Duodenal mucosa (tissue), 2 donors: ENCODE measurements around the gene GCK.

Experiments
- H3K27ac ChIP-seq: one replicate; pipeline ENCODE4 v1.7.0; 2013; ENCODE audit warnings: low read depth, low read length
- H3K27me3 ChIP-seq, 2 donors: one replicate each; pipeline ENCODE4 v1.7.0; 2013; ENCODE audit warnings: low read length in 2 of 2, control low read depth in 1 of 2; ENCODE audit not compliant: insufficient read depth in 2 of 2, control insufficient read depth in 1 of 2
- H3K36me3 ChIP-seq, 2 donors: one replicate each; pipeline ENCODE4 v1.7.0; 2013; ENCODE audit warnings: low read length in 2 of 2, control low read depth in 1 of 2; ENCODE audit not compliant: insufficient read depth in 2 of 2, control insufficient read depth in 1 of 2
- H3K4me1 ChIP-seq, 2 donors: one replicate each; pipeline ENCODE4 v1.7.0; 2013; ENCODE audit warnings: low read length in 2 of 2, control low read depth in 1 of 2; ENCODE audit not compliant: insufficient read depth in 2 of 2, control insufficient read depth in 1 of 2
- H3K4me3 ChIP-seq, 2 donors: one replicate each; pipeline ENCODE4 v1.7.0; 2013; ENCODE audit warnings: low read length in 2 of 2, low read depth in 1 of 2
- H3K9ac ChIP-seq, 2 donors: one replicate each; pipeline ENCODE4 v1.7.0; 2013; ENCODE audit warnings: low read length in 2 of 2, low read depth in 1 of 2
- H3K9me3 ChIP-seq, 2 donors: one replicate each; pipeline ENCODE4 v1.7.0; 2013; ENCODE audit warnings: low read length in 2 of 2, control low read depth in 1 of 2; ENCODE audit not compliant: control insufficient read depth in 1 of 2

The GCK gene

DNA sequence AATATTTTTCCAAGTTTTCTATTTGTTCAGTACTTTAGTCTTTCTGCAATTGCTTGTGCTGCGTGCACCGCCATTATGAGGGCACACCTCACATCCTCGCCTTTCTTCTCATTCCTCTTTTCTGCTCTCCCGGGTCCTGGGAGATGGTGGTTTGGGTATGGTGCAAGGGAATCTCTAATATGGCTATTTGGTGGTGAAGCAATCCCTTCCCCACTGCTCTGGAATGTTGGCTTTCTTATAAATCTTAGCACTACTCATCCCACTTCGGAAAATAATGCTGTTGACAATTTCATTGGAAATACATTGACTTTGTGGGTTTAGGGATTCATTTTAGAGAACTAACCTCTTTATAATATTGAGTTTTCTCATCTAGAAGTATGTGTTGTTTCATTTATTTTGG lies 1.9 kb upstream of the GCK start:
- Histone ChIP-seq H3K36me3 (no peaks in the 10 kb centered on the region), H3K27me3 (peaks cover 0 to 3% of the 10 kb centered on the region in 2 donors), H3K27ac (no peak overlapping the region), H3K9ac (no peak overlapping the region), H3K4me3 (no peak overlapping the region), H3K9me3 (no peaks in the 10 kb centered on the region), H3K4me1 (no peaks in the 10 kb centered on the region)

DNA sequence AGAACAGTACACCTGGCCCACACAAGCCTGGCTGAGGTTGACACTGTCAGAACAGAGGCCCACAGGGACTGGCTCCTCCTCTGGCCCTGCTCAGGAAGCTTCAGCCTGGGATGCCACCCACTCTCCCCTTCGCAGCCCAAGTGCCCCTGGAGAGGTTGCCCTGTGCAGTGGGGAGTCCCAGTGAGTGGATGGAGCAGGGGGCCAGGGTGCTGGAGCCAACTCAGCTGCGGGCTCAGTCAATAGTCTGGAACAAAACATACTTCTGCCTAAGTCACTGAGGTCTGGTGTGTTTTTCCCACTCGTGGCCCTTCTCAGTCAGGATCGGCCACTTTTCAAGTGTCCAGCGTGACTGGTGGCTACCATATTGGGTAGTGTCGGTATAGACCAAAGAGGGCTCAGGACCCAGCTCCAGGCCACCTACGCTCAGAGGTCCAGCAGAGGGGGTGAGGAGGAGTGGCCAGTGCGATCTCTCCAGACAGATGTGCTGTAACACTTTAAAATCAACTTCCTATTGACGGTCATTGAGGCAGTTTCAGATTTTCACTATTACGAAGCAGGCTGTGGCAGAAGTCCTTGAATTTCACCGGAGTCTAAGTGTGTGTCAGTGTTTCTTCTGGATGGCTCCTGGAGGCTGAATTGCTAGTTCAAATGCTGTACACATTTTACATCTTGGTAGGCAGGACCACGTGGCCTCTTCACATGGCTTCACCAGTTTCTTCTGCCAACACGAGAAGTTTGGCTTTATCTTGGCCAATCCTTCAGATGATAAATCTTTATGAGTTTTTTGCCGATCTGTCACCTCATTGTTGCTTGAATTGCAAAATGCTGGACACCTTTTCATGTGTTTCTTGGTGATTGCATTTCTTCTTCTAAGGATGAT lies 994 bp upstream of the GCK start:
- Histone ChIP-seq H3K4me3 (no peak overlapping the region), H3K4me1 (no peaks in the 10 kb centered on the region)

DNA sequence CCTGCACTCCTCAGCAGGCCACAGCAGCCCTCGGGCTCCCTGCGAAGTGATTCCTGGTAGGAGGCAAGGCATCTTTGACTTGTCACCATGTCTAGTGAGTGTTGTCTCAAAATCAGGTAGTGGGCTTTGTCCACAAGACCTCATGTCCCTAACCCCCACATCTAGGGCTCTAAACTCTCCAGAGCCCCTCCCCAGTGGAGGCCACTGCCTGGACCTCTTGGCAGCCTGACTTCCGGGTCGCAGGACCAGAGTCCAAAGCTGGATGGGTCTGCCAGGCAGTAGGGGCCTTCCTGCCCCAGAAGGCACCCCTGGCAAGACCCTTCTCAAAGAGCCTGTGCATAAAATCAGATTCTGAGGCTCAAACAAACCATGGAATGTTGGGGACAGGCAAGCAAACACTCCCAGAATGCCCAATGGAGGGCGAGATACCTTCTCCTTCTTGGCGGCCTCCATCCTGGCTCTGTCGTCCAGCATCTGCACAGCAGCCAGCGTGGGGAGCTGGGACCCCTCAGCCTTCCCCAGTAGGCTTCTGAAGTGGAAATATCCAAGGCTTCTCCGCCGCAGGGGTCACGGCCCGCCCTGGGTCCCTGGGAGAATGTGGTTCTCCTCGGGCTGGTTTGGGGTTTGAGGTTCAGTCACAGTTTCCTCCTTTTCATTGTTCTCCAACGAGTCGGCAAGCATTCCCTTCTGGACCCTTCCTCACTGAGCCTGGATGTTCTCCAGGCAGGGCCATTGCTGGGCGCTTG lies 586 bp downstream of the GCK start:
- Histone ChIP-seq H3K27me3 (peaks cover 0 to 3% of the 10 kb centered on the region in 2 donors), H3K4me3 (no peak overlapping the region), H3K4me1 (no peaks in the 10 kb centered on the region), H3K9me3 (no peaks in the 10 kb centered on the region), H3K9ac (no peak overlapping the region), H3K27ac (no peak overlapping the region), H3K36me3 (no peaks in the 10 kb centered on the region)

More for the DNA sequence above, 994 bp upstream of the GCK start:
- Histone ChIP-seq H3K9ac (no peak overlapping the region), H3K36me3 (no peaks in the 10 kb centered on the region), H3K27me3 (peaks cover 0 to 3% of the 10 kb centered on the region in 2 donors), H3K9me3 (no peaks in the 10 kb centered on the region), H3K27ac (no peak overlapping the region)

DNA sequence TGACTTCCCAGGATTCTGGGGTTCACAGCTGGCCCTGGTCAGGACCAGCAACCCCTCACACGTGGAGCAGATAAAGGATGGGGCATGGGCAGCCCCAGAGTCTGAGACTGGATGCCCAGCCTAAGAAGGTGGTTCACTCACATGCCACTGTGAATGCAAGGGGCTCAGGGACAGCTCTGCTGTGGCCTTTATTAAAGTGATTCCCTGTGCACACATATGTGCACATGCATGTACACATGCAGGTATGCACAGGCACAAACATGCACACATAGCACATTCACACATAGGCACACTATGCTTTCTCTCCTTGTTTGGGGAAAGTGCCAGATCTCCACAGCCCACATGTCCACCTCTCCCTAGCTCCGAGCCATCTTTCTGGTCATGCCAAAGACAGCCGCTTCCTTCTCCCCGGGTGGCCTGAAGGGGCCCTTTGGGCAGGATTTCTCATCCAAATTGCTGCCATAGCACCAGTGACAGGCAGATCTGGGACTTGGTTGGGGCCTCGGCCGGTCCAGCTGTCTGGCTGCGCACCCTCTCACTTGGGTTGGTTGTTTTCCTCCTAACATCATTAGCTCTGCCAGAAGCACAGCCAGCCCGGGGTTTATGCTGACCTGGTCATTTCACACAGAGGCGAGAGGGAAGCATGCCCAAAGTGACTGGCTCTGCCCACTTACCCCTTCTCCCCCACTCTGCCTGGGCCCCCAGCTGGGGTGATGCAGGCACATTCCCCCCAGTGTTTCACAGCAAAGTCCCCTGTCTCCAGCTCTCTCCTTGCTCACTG lies 1.4 kb downstream of the GCK start:
- Histone ChIP-seq H3K27me3 (peaks cover 0 to 4% of the 10 kb centered on the region in 2 donors), H3K9me3 (peaks cover 2 to 4% of the 10 kb centered on the region in 2 donors), H3K4me1 (no peaks in the 10 kb centered on the region), H3K4me3 (no peak overlapping the region), H3K27ac (no peak overlapping the region), H3K36me3 (no peaks in the 10 kb centered on the region), H3K9ac (no peak overlapping the region)

DNA sequence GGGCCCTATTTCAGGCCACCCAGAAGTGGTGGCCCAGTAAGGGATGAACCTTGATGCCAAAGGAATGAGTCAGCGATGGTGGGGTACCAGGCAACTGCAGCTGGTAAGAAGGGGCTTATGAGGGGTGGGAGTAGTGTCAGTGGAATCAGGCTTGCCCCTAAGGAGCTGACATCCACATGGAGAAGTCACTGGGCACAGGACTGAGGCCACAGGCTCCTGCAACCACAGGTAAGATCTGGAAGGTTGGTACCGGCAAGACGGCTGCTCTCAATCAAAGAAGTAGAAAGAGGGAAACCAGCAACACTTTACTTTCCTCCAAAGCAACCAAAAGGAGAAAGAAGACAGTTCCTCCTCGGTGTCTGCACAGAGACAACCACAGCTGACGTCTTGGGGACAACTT lies 2.5 kb downstream of the GCK start:
- Histone ChIP-seq H3K27ac (no peak overlapping the region), H3K4me3 (no peak overlapping the region), H3K9me3 (peaks cover 8 to 9% of the 10 kb centered on the region in 2 donors), H3K4me1 (no peaks in the 10 kb centered on the region), H3K9ac (no peak overlapping the region), H3K27me3 (peaks cover 0 to 3% of the 10 kb centered on the region in 2 donors), H3K36me3 (no peaks in the 10 kb centered on the region)

DNA sequence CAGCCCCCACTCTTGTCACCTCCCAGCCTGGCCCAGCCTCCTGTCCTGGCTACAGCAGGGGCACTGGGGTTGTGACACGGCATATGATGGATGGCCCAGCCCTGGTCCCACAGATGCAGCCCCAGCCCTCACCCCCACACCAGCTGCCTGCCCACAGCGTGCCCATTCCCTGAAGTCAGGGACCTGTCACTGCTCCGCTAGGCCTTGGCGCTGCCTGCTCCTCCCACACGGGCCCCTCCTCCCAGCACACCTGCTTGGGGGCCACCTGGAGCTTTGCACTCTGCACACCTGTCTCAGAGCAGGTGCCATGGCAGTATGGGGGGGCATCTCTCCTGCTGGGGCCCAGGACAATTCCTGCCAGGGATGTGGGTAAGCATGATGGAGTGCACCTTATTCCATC lies 3.5 kb downstream of the GCK start:
- Histone ChIP-seq H3K36me3 (no peaks in the 10 kb centered on the region), H3K4me3 (no peak overlapping the region), H3K27me3 (peaks cover 0 to 3% of the 10 kb centered on the region in 2 donors), H3K9ac (no peak overlapping the region), H3K9me3 (peaks cover 8 to 9% of the 10 kb centered on the region in 2 donors), H3K4me1 (no peaks in the 10 kb centered on the region), H3K27ac (no peak overlapping the region)

DNA sequence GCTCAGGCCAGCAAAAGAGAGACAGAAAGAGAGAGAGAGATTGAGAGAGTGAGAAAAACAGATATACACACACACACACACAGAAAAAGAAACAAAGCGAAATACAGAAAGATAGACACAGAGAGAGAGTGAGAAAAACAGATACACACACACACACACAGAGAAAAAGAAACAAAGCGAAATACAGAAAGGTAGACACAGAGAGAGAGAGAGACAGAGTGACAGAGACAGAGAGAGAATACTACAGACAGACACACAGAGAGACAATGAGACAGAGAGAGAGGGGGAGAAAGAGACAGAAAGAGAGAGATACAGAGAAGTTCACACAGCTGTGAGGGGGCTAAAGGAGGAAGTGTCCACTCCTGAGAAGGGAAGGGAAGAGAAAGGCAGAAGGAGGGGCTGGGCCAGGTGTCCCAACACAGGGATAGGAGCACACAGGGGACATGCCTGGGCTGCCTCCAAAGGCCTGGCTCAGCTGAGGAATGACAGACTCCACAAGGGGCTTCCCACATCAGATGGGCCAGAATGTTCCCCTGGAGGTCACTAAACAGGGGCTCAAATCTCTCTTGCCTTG lies 4.3 kb downstream of the GCK start:
- H3K9ac ChIP-seq, result no peak overlapping the region
- H3K27ac ChIP-seq, result no peak overlapping the region
- H3K4me1 ChIP-seq, result no peaks in the 10 kb centered on the region
- peaks cover 0 to 3% of the 10 kb centered on the region in 2 donors for H3K27me3 ChIP-seq
- peaks cover 8 to 9% of the 10 kb centered on the region in 2 donors for H3K9me3 ChIP-seq
- H3K4me3 ChIP-seq, result no peak overlapping the region
- no peaks in the 10 kb centered on the region for H3K36me3 ChIP-seq

DNA sequence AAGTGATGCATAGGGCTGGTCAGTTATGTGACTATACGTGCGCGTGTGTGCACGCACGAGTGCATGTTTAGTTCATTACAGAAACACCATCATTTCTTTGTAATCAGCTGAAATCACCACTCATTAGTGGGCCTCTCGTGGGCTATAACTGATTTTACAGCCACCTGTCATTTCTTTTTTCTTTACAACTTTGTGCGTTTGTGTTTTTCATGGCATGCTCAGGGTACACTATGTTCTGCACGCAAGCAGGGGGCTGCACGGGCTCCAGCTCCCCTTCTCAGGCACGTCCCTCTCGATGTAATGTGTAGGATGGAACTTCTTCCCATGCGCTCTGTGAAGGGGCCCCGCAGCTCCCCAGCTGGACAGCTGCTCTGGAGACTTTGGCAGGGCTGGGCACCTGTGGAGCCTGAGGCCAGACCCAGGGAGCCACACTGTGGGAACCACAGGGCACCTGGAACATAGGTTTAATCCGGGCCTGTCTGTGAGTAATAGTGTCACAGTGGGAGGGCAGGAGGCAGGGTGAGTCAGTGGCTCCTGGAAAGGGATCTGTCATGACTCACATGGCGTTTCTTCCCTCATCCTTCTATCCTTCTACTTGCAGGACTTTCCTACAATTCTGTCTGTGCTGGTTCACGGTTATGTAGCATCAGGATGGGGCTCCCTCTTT lies 4.9 kb downstream of the GCK start:
- Histone ChIP-seq H3K9ac (no peak overlapping the region), H3K4me1 (no peaks in the 10 kb centered on the region), H3K4me3 (no peak overlapping the region), H3K27ac (no peak overlapping the region), H3K36me3 (no peaks in the 10 kb centered on the region), H3K9me3 (peaks cover 8 to 9% of the 10 kb centered on the region in 2 donors), H3K27me3 (peaks cover 0 to 3% of the 10 kb centered on the region in 2 donors)

DNA sequence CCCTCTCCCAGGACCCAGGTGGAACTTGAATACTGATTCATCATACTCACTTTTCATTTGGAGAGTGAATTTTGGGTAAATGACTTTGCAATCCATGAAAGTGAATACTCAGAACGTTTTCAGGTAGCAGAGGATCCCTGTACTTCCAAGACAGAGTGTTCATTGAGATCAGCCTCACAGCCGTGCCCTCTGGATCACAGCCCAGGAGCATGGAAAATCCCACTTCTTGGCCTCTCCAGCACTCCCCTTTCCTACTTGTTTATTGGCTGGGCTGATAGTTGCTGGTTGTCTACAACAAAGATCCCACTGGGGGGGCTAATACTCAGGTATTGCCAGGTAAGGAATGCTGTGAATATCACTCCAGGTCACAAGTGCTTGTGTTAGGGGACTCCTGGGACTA lies 5.9 kb downstream of the GCK start:
- Histone ChIP-seq H3K4me1 (no peaks in the 10 kb centered on the region), H3K9ac (no peak overlapping the region), H3K27ac (no peak overlapping the region), H3K9me3 (peaks cover 8 to 9% of the 10 kb centered on the region in 2 donors), H3K36me3 (no peaks in the 10 kb centered on the region), H3K4me3 (no peak overlapping the region), H3K27me3 (peaks cover 0 to 3% of the 10 kb centered on the region in 2 donors)
